H1 (cell line): ENCODE results near the gene NR2F1. TPM values are rescaled to one million over a fixed set of nuclear protein-coding genes. Genes with fewer than 3 reads are reported as not detected.

Source experiments
- CTCF ChIA-PET: fragments of 300-600 bp; sonication (Branson Sonifier 250); formaldehyde crosslinking; loops from one replicate; lab custom pipeline; 2021; ENCODE audit not compliant: partially characterized antibody; lab: Charles Lee
- POLR2A ChIA-PET: fragments of 300-600 bp; sonication (Branson Sonifier 250); formaldehyde crosslinking; loops from one replicate; lab custom pipeline; 2021; ENCODE audit warnings: inconsistent platforms; ENCODE audit not compliant: partially characterized antibody; lab: Charles Lee
- DNase-seq, 2 experiments: peaks; one replicate each; pipeline versions ENCODE4 v3.0.0 to v3.0.0-alpha.2; 2010 to 2022; ENCODE audit warnings: low spot score in 2 of 2, low read depth in 1 of 2, mixed read lengths in 1 of 2
- FAIRE-seq: peaks from 2 replicates; lab custom pipeline; 2011; peaks lifted over from hg19 to GRCh38; lab: Jason Lieb, UNC
- H2AFZ ChIP-seq: 2 replicates; pipeline ENCODE4 v1.8.1; 2012; ENCODE audit warnings: low read length, inconsistent platforms
- H2AK5ac ChIP-seq: 2 replicates; pipeline ENCODE4 v1.6.1; 2013; ENCODE audit warnings: low read depth, low read length
- H2BK120ac ChIP-seq: replicated peaks from 2 replicates; pipeline ENCODE3; 2013; ENCODE audit warnings: low read depth, low read length, inconsistent platforms
- H2BK12ac ChIP-seq: 2 replicates; pipeline ENCODE4 v1.6.1; 2013; ENCODE audit warnings: low read depth, low read length
- H2BK15ac ChIP-seq: 2 replicates; pipeline ENCODE4 v1.6.1; 2013; ENCODE audit warnings: low read length
- H2BK20ac ChIP-seq: 2 replicates; pipeline ENCODE4 v1.6.1; 2013; ENCODE audit warnings: low read length
- H2BK5ac ChIP-seq: 2 replicates; pipeline ENCODE4 v1.6.1; 2013; ENCODE audit warnings: low read depth, low read length
- H3K14ac ChIP-seq: 2 replicates; pipeline ENCODE4 v1.6.1; 2013; ENCODE audit warnings: inconsistent platforms; ENCODE audit not compliant: insufficient read length
- H3K18ac ChIP-seq: 2 replicates; pipeline ENCODE4 v1.6.1; 2013; ENCODE audit warnings: low read length; ENCODE audit errors: extremely low read depth
- H3K23ac ChIP-seq: 2 replicates; pipeline ENCODE4 v1.6.1; 2013; ENCODE audit warnings: inconsistent platforms; ENCODE audit not compliant: insufficient read length
- H3K23me2 ChIP-seq: 2 replicates; pipeline ENCODE4 v1.6.1; 2013; ENCODE audit warnings: low read depth, low read length
- H3K27ac ChIP-seq: 2 replicates; pipeline ENCODE4 v1.6.1; 2011; ENCODE audit warnings: low read depth, low read length, inconsistent platforms
- H3K27me3 ChIP-seq, 4 experiments: replicated peaks in 1 of 4; 1 replicate in 1 of 4; 2 replicates in 3 of 4; pipeline versions ENCODE4 v1.6.1 to v1.8.1; 2011 to 2013; ENCODE audit warnings: low read length in 3 of 4, mild to moderate bottlenecking in 3 of 4, inconsistent platforms in 2 of 4, mixed read lengths in 2 of 4, moderate library complexity in 1 of 4; ENCODE audit not compliant: control insufficient read depth in 3 of 4, insufficient read depth in 3 of 4; ENCODE audit errors: extremely low read depth in 1 of 4
- H3K36me3 ChIP-seq, 4 experiments: 2 replicates each; pipeline versions ENCODE4 v1.6.1 to v1.8.1; 2011 to 2013; ENCODE audit warnings: mild to moderate bottlenecking in 4 of 4, low read length in 3 of 4, moderate library complexity in 2 of 4, control low read depth in 1 of 4, inconsistent platforms in 1 of 4; ENCODE audit not compliant: insufficient read depth in 4 of 4, control insufficient read depth in 2 of 4
- H3K4ac ChIP-seq: replicated peaks from 2 replicates; pipeline ENCODE3; 2013; ENCODE audit warnings: low read length, low read depth, mixed read lengths, inconsistent platforms; ENCODE audit not compliant: insufficient read length
- H3K4me1 ChIP-seq, 4 experiments: replicated peaks in 1 of 4; 1 replicate in 1 of 4; 2 replicates in 3 of 4; pipeline versions ENCODE4 v1.6.1 to v1.8.1; 2011 to 2013; ENCODE audit warnings: low read length in 3 of 4, inconsistent platforms in 2 of 4, mixed read lengths in 1 of 4; ENCODE audit not compliant: insufficient read depth in 4 of 4, control insufficient read depth in 3 of 4
- H3K4me2 ChIP-seq, 2 experiments: 2 replicates each; pipeline versions ENCODE4 v1.6.1 to v1.8.1; 2011 to 2013; ENCODE audit warnings: low read depth in 2 of 2, low read length in 2 of 2, control low read depth in 1 of 2, inconsistent platforms in 1 of 2, mild to moderate bottlenecking in 1 of 2; ENCODE audit not compliant: insufficient read depth in 1 of 2
- H3K4me3 ChIP-seq, 4 experiments: fragments of 200-600, 300-600 bp in 1 of 4; sonication (generic), shearing (Covaris generic), sonication (Bioruptor Twin) in 1 of 4; 2 replicates each; pipeline versions ENCODE4 v1.5.1 to v1.8.1; 2011 to 2016; ENCODE audit warnings: low read length in 4 of 4, low read depth in 3 of 4, control low read depth in 2 of 4, inconsistent platforms in 2 of 4, mild to moderate bottlenecking in 2 of 4, mixed read lengths in 1 of 4, moderate library complexity in 1 of 4; ENCODE audit not compliant: insufficient read depth in 2 of 4; ENCODE audit errors: extremely low read depth in 1 of 4
- H3K56ac ChIP-seq: replicated peaks from 2 replicates; pipeline ENCODE3; 2013; ENCODE audit warnings: low read depth, mild to moderate bottlenecking, mixed read lengths, low read length, inconsistent platforms; ENCODE audit not compliant: insufficient read length
- H3K79me1 ChIP-seq: 2 replicates; pipeline ENCODE4 v1.6.1; 2013; ENCODE audit warnings: low read depth, low read length, control low read depth
- H3K79me2 ChIP-seq, 2 experiments: 2 replicates each; pipeline versions ENCODE4 v1.6.1 to v1.8.1; 2012 to 2013; ENCODE audit warnings: low read length in 2 of 2, mild to moderate bottlenecking in 2 of 2, inconsistent platforms in 1 of 2; ENCODE audit not compliant: insufficient read depth in 2 of 2, control insufficient read depth in 1 of 2
- H3K9ac ChIP-seq, 4 experiments: replicated peaks in 1 of 4; 1 replicate in 1 of 4; 2 replicates in 3 of 4; pipeline versions ENCODE4 v1.6.1 to v1.8.1; 2011 to 2013; ENCODE audit warnings: low read depth in 3 of 4, low read length in 3 of 4, control low read depth in 2 of 4, mild to moderate bottlenecking in 2 of 4, moderate library complexity in 2 of 4, inconsistent platforms in 1 of 4; ENCODE audit errors: extremely low read depth in 1 of 4
- H3K9me3 ChIP-seq, 2 experiments: 2 replicates each; pipeline versions ENCODE4 v1.6.1 to v1.8.1; 2012 to 2013; ENCODE audit warnings: mild to moderate bottlenecking in 2 of 2, moderate library complexity in 2 of 2, control low read depth in 1 of 2, inconsistent platforms in 1 of 2, low read depth in 1 of 2, low read length in 1 of 2, mixed read lengths in 1 of 2; ENCODE audit not compliant: insufficient read depth in 2 of 2
- H4K20me1 ChIP-seq, 2 experiments: replicated peaks in 1 of 2; 2 replicates each; pipeline versions ENCODE3 to v1.8.1; 2011 to 2013; ENCODE audit warnings: inconsistent platforms in 2 of 2, low read length in 2 of 2, mild to moderate bottlenecking in 1 of 2; ENCODE audit not compliant: insufficient read depth in 2 of 2, control insufficient read depth in 1 of 2
- H4K5ac ChIP-seq: 2 replicates; pipeline ENCODE4 v1.6.1; 2013; ENCODE audit warnings: low read length, low read depth, mixed read lengths, inconsistent platforms; ENCODE audit not compliant: insufficient read length
- H4K8ac ChIP-seq: 2 replicates; pipeline ENCODE4 v1.8.0; 2013; ENCODE audit warnings: mild to moderate bottlenecking, moderate library complexity, low read length, inconsistent platforms; ENCODE audit not compliant: insufficient read depth; ENCODE audit errors: extremely low read depth
- H4K91ac ChIP-seq: replicated peaks from 2 replicates; pipeline ENCODE3; 2013; ENCODE audit warnings: low read length, mixed read lengths, inconsistent platforms; ENCODE audit not compliant: insufficient read length
- BCL11A ChIP-seq, 2 experiments: IDR thresholded peaks; one replicate each; pipeline ENCODE4 v1.6.1; 2011; ENCODE audit warnings: low read depth in 2 of 2, low read length in 2 of 2, mild to moderate bottlenecking in 2 of 2
- CHD1 ChIP-seq: IDR thresholded peaks from 2 replicates; pipeline ENCODE4 v1.6.1; 2012; ENCODE audit warnings: low read depth, low read length, improper control_type of control experiment
- EZH2 ChIP-seq: fragments of 200-600 bp; sonication (generic); IDR thresholded peaks from 2 replicates; pipeline ENCODE4 v1.7.1; 2012; ENCODE audit warnings: low read depth, mild to moderate bottlenecking, moderate library complexity, low read length, inconsistent platforms; ENCODE audit not compliant: severe bottlenecking
- NRF1 ChIP-seq: IDR thresholded peaks from 2 replicates; pipeline ENCODE4 v1.6.1; 2011; ENCODE audit warnings: mild to moderate bottlenecking, low read depth, low read length, improper control_type of control experiment
- POLR2A ChIP-seq, 2 experiments: IDR thresholded peaks; 1 replicate in 1 of 2; 2 replicates in 1 of 2; pipeline ENCODE4 v1.6.1; 2011; ENCODE audit warnings: low read depth in 2 of 2, low read length in 2 of 2, mild to moderate bottlenecking in 2 of 2; ENCODE audit errors: control extremely low read depth in 1 of 2
- POLR2AphosphoS5 ChIP-seq: IDR thresholded peaks from 2 replicates; pipeline ENCODE4 v1.6.1; 2011; ENCODE audit warnings: low read depth, low read length
- RNF2 ChIP-seq: fragments of 200-900, 300-1000 bp; sonication (generic); IDR thresholded peaks from 2 replicates; pipeline ENCODE4 v1.7.1; 2016; ENCODE audit warnings: borderline replicate concordance, low read depth, mild to moderate bottlenecking, antibody characterized with exemption, low read length; ENCODE audit not compliant: poor library complexity, severe bottlenecking; ENCODE audit errors: missing control alignments
- RXRA ChIP-seq: IDR thresholded peaks from 2 replicates; pipeline ENCODE4 v1.6.1; 2011; ENCODE audit warnings: low read depth, mild to moderate bottlenecking, low read length, moderate library complexity; ENCODE audit not compliant: insufficient read depth
- SRF ChIP-seq: IDR thresholded peaks from 2 replicates; pipeline ENCODE4 v1.6.1; 2011; ENCODE audit warnings: mild to moderate bottlenecking, low read depth, low read length, moderate library complexity
- SUZ12 ChIP-seq: fragments of 200-600 bp; sonication (generic); IDR thresholded peaks from 2 replicates; pipeline ENCODE4 v1.6.1; 2012; ENCODE audit warnings: mild to moderate bottlenecking, inconsistent platforms, low read length, moderate library complexity, mixed read lengths
- TAF7 ChIP-seq: optimal IDR thresholded peaks from 2 replicates; pipeline ENCODE3; 2011; ENCODE audit warnings: low read depth, mild to moderate bottlenecking, inconsistent platforms, low read length, moderate library complexity, borderline replicate concordance
- WGBS, 2 experiments: shearing (Covaris generic) in 1 of 2; methylation state at CpG; one replicate each; pipeline versions ENCODE4 v1.1.6 to v1.1.7; 2013 to 2015; ENCODE audit warnings: low lambda C conversion rate in 2 of 2, mixed read lengths in 2 of 2, inconsistent platforms in 1 of 2, low coverage in 1 of 2, missing lambda C conversion rate in 1 of 2; ENCODE audit not compliant: insufficient replicate concordance in 2 of 2, insufficient coverage in 1 of 2, insufficient read length in 1 of 2; ENCODE audit errors: extremely low coverage in 1 of 2, missing lambda C conversion rate in 1 of 2; 5-methylcytosine and 5-hydroxymethylcytosine counted together
- polyA plus RNA-seq, 7 experiments: library from polyadenylated mRNA; depleted of rRNA in 3 of 7; stranded (reverse) in 5 of 7; unstranded in 2 of 7; fragments of >200 nt in 5 of 7; fragments of 200-250 nt in 2 of 7; gene quantifications; 1 replicate in 5 of 7; 2 replicates in 1 of 7; 4 replicates in 1 of 7; pipeline versions ENCODE4 v1.2.1 to v1.2.3, GENCODE V29; 2011 to 2013; ENCODE audit warnings: missing spikeins in 2 of 7, mixed read lengths in 2 of 7
- total RNA-seq: library from RNA; stranded (reverse); fragmentation: NEBNext Ultra II Directional; extraction: Animal tissue kit (Norgen Biotek cat#: 25700); gene quantifications from 2 replicates; pipeline ENCODE4 v1.2.1, GENCODE V29; 2021
- TF ChIP-seq, protein P1 (sequence below): IDR thresholded peaks from 2 replicates; pipeline ENCODE4 v1.6.1; 2011; ENCODE audit warnings: low read length, improper control_type of control experiment

Gene NR2F1
- total and polyA plus RNA-seq, 2 of the 8 experiments (the other 6 are each of a cell fraction or from before 2014, with no cell fraction given) = not detected

DNA sequence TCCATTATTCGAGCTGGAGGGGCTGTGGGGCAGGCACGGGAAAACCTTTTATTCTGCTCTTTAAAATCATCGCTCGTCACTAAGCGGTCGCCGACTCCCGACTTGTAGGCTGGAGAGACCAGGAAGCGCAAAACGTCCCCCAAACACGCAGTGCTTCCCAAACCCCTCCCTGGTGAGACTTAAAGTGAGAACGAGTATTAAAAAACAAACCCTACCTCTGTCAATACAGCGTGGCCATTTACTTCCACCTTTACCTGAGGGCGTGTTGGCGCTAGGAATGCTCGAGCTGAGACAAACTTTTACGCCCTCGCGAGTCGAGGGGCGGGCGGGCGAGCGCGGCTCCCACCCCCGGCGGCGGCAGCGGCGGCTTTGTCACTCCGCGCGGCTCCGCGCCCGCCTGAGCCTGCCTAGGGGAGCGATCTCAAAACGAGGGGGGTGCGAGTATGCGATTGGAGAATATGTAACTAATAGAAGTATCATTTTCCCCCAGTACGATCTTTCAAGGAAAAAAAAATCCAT lies 2.0 kb upstream of the NR2F1 start, which contains the start of gene NR2F1-AS1:
Gene NR2F1-AS1 (minus strand): TSS at position 293 of the 519 bp plus-strand sequence.
- Histone ChIP-seq H3K79me2 (no peaks in the 10 kb centered on the region), H2BK5ac (peak within 1 kb of the TSS; percentile 24; the same call in 1 of the 2 replicates), H3K56ac (no peak within 1 kb of the TSS), H3K27ac (no peak within 1 kb of the TSS), H3K18ac (peak within 1 kb of the TSS; percentile 19; the same call in 1 of the 2 replicates), H3K4ac (no peak within 1 kb of the TSS), H2AK5ac (no peak within 1 kb of the TSS), H2BK15ac (peak within 1 kb of the TSS; percentile 29; the same call in 1 of the 2 replicates), H3K23ac (no peak within 1 kb of the TSS), H3K14ac (no peak within 1 kb of the TSS), H2AFZ (no peak within 1 kb of the TSS), H3K9ac (no peak within 1 kb of the TSS), H3K9me3 (no peaks in the 10 kb centered on the region), H2BK20ac (no peak within 1 kb of the TSS), H3K23me2 (peaks cover 14% of the 10 kb centered on the region; the same call in 1 of the 2 replicates), H4K8ac (no peak within 1 kb of the TSS), H3K27me3 (peaks cover 69 to 97% (median 87%) of the 10 kb centered on the region in 4 experiments), H3K4me1 (peaks cover 0 to 29% (median 21%) of the 10 kb centered on the region in 4 experiments; a peak in 5 of 7 replicates), H3K79me1 (no peaks in the 10 kb centered on the region), H4K91ac (no peak within 1 kb of the TSS), H4K20me1 (peaks cover 5 to 12% of the 10 kb centered on the region in 2 experiments), H4K5ac (no peak within 1 kb of the TSS), H3K36me3 (peaks cover 0 to 2% (median 0%) of the 10 kb centered on the region in 4 experiments; a peak in 1 of 8 replicates), H3K4me2 (peak within 1 kb of the TSS; percentile 79 to 84), H3K4me3 (peak within 1 kb of the TSS; percentile 19 to 61 (median 41); a peak in 7 of 8 replicates), H2BK12ac (peak within 1 kb of the TSS; percentile 87; the same call in 1 of the 2 replicates), H2BK120ac (no peak within 1 kb of the TSS)
- DNase-seq (no peak), FAIRE-seq (no peak)
- WGBS, 2 experiments = 1% methylated on average over 41 of the region's 41 CpGs; no CpG with 5 or more reads in 1 of the 2 experiments
- ChIA-PET CTCF (interaction anchor here (0.7 to 1.3 kb wide), 3 partner anchors 8 to 220 kb away, joined by 3 read pairs; no protein-coding TSS in a partner anchor), POLR2A (no interaction called here)
- TF ChIP-seq EZH2 (peak; percentile 4), POLR2A (IDR thresholded peaks at IDR 0.05; ENCODE audit: control extremely low read depth in 1 of 2, low read depth in 2 of 2, low read length in 2 of 2) (no peak), TAF7 (no peak), POLR2AphosphoS5 (no peak), RXRA (no peak), CHD1 (no peak), SUZ12 (no peak; the same call in 1 of the 2 replicates), NRF1 (no peak), BCL11A (IDR thresholded peaks at IDR 0.05; ENCODE audit: low read depth in 2 of 2, low read length in 2 of 2) (no peak), RNF2 (peak; percentile 89), SRF (no peak)
- TF ChIP-seq, protein P1, sequence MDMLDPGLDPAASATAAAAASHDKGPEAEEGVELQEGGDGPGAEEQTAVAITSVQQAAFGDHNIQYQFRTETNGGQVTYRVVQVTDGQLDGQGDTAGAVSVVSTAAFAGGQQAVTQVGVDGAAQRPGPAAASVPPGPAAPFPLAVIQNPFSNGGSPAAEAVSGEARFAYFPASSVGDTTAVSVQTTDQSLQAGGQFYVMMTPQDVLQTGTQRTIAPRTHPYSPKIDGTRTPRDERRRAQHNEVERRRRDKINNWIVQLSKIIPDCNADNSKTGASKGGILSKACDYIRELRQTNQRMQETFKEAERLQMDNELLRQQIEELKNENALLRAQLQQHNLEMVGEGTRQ = no peak
